Renal pelvis (tissue), 4 donors: ENCODE data around the gene MCM9. TPM values are rescaled to one million over a fixed set of nuclear protein-coding genes. Genes with fewer than 3 reads are reported as not detected.
"Not testable (repeated sequence)": the region's sequence is repeated elsewhere in the genome, so short reads cannot be mapped to it uniquely, and the experiment has no call there.

Source experiments
- DNase-seq: peaks from one replicate; pipeline ENCODE4 v3.0.0-alpha.2; 2013
- polyA plus RNA-seq, 3 donors: library from polyadenylated mRNA; unstranded; fragments of 120-200 nt; gene quantifications; one replicate each; pipeline ENCODE4 v1.2.1, GENCODE V29; 2013; ENCODE audit not compliant: insufficient read length in 3 of 3

Gene MCM9
- polyA plus RNA-seq, 3 donors, result 19.3 to 27.6 (median 26.0) TPM

DNA sequence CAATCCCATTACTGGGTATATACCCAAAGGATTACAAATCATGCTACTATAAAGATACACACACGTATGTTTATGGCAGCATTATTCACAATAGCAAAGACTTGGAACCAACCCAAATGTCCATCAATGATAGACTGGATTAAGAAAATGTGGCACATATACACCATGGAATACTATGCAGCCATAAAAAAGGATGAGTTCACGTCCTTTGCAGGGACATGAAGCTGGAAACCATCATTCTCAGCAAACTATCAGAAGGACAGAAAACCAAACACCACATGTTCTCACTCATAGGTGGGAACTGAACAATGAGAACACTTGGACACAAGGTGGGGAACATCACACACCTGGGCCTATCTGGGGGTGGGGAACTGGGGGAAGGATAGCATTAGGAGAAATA is 66.1 kb downstream of the MCM9 start:
- DNase-seq, result not testable (repeated sequence)

- no peak for DNase-seq
Observed at GRCh38 chr6:118867181-118867580, 67.8 kb downstream of the MCM9 start.

- DNase-seq, result no peak
Observed at GRCh38 chr6:118865100-118865391, 69.9 kb downstream of the MCM9 start.

- DNase-seq, result no peak
Observed at GRCh38 chr6:118864341-118865099, 70.4 kb downstream of the MCM9 start.

DNA sequence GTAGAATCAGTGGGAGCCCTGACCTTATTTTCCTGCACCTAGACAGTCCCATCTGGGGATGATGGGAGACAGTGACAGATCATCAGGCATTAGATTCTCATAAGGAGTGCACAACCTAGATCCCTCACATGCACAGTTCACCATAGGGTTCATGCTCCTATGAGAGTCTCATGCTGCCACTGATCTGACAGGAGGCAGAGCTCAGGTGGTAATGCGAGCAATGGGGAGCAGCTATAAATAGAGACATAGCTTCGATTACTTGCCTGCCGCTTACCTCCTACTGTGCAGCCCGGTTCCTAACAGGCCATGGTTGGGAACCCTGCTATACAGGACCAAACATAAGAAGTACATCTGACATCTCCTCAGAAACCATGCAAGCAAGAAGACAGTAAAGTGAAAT is 72.5 kb downstream of the MCM9 start:
- DNase-seq, result no peak

GRCh38 chr6:118860880-118861279 is 74.1 kb downstream of the MCM9 start:
- DNase-seq, result no peak

GRCh38 chr6:118860363-118860762 is 74.6 kb downstream of the MCM9 start:
- no peak for DNase-seq

DNA sequence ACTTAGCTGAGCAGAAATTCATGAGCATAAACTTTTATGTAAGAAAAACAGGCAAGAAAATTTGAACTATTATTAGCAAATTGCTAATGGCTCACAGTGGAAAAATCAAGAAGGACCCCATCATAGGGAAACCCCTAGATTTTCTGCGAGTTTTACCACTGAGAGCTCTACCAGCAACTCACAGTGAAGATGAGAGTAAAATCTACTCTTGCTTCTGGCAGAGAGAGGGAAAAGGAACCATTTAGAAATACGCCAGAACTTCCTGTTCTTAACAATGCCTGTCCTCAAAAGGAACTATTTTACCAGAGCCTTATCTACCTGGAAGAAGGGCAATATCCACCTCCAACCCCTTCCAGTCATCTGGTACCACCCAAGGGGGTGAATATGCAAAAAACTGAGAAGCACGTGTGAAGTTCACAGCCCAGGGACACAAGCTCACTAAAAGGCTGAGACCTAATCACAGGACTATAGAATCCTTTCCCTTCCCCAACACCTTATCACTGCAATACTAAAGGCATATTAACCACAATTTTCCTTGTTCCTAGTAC is 75.4 kb downstream of the MCM9 start:
- no peak for DNase-seq

DNA sequence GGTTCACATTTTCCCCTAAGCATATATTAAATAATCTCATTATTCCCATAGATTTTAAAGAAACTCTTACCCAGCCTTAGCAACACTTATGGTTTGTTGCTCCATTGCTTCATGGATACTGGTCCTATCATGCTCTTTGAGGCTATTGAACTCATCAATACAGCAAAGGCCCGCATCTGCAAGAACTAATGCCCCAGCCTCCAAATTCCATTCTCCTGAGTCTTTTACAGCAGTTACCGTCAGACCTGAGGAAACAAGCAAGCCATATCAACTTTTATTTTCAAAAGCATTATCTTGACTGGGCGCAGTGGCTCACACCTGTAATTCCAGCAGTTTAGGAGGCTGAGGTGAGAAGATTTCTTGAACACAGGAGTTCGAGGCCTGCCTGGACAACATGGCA is 78.7 kb downstream of the MCM9 start:
- DNase-seq, result no peak

GRCh38 chr6:118853408-118853807 is 81.6 kb downstream of the MCM9 start:
- no peak for DNase-seq

- no peak for DNase-seq
Observed at GRCh38 chr6:118844915-118845314, 90.0 kb downstream of the MCM9 start.

DNA sequence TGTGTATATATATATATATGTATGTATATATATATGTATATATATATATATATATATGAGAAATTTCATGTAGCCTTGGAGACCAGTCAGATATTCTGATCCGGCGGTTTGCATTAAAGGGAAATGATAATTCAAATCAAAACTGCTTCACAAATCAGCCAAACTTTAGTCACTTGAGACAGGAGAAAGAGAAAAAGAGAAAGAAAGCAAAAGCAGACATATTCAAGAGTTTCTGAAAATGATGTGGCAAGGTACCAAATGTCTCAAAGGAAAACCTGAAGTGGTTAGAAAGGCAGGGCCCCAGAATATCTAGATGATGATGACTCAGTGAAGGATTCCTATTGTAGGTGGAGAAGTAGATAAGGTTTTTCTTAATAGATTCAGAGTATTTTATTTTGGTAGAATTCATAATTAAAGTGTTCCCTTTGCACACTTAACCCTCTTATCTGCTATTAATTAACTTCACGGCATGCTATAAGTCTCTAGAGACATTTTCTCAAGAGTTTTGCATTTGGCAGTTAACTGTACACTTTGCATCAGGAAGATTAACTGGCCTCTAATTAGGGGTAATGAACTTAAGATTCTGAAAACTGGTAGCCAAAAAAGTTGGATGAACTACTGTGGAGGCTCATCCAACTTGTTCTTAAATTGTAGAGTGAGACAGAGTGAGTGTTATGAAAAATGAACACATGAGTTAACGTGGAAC is 91.1 kb downstream of the MCM9 start:
- no peak for DNase-seq

DNA sequence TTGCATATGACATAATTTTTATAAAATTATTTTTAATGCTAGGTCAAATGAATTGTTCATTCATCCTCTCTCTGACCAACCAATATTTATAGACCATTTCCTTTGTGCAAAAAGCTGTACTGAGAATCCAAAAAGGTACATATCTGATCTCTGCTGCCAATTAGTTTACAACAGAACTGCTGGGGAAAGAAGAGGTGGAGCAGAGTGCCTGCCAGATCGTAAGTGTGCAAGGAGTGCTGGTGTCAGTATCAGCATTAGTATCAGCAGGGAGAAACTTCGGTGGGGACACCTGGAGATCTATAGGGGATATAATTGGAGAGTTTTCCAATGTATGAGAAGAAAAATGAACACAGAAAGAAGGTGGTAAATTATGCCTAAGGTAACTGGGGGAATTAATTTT is 104.3 kb downstream of the MCM9 start:
- DNase-seq, result no peak

GRCh38 chr6:118829817-118830478 is 105.0 kb downstream of the MCM9 start:
- no peak for DNase-seq

DNA sequence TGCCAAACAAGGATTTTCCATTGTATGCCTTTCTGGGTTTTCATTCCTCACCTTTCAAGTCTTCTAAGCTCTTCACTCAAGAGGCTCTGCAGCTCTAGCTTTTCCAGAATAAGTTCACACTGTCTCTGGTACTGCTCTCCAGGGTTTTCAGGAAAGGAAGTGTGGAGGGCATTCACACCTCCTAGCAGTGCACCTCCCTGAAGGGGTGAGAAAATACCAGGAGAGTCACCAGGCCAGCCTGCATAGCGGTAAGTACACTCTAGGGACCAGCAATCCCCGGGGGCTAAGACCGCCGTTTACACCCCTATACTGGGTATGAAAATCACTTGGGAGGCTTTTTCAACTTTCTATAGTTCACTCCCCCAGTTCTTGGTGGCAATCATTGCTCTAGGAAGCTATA is 108.9 kb downstream of the MCM9 start:
- no peak for DNase-seq

GRCh38 chr6:118825661-118826060 is 109.3 kb downstream of the MCM9 start:
- no peak for DNase-seq

- DNase-seq, result no peak
Observed at GRCh38 chr6:118815495-118815894, 119.5 kb downstream of the MCM9 start.

GRCh38 chr6:118813775-118814174 is 121.2 kb downstream of the MCM9 start:
- DNase-seq, result no peak

DNA sequence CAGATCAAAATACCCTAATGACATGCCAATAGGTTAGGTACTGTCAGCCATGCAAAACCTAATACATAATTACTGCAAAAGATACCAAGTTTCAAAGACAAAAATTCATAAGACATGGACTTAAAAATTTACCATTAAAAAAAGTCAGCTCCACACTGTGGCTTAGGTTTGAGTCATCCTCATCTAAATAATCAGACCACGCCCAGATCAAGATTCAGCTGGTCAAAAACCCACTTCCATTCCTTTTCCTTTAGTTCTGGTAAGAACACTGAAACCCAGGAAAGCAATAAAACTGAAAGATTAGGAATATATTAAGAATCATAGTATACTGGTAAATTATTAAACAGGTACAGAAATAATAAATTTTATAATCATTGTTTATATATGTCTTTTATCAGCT is 122.0 kb downstream of the MCM9 start:
- no peak for DNase-seq

GRCh38 chr6:118810420-118811027 is 124.4 kb downstream of the MCM9 start:
- DNase-seq, result no peak

GRCh38 chr6:118808793-118809638 is 125.9 kb downstream of the MCM9 start:
- no peak for DNase-seq

- no peak for DNase-seq
Observed at GRCh38 chr6:118804091-118804490, 130.9 kb downstream of the MCM9 start.
